Mesenchymal stem cell (in vitro differentiated cells and primary cell): Measurements from ENCODE around the gene RBM20.

Source experiments
- DNase-seq: peaks from one replicate; pipeline ENCODE4 v3.0.0-alpha.2; 2013
- H2AFZ ChIP-seq: one replicate; pipeline ENCODE4 v1.6.1; 2013; ENCODE audit warnings: low read depth, mild to moderate bottlenecking, control low read depth, inconsistent platforms, low read length, moderate library complexity
- H2AK5ac ChIP-seq: 2 replicates; pipeline ENCODE4 v1.6.1; 2013; ENCODE audit warnings: low read length, moderate library complexity, mild to moderate bottlenecking, inconsistent platforms; ENCODE audit not compliant: severe bottlenecking
- H2BK120ac ChIP-seq: one replicate; pipeline ENCODE4 v1.6.1; 2013; ENCODE audit warnings: low read depth, mild to moderate bottlenecking, inconsistent platforms, low read length, moderate library complexity
- H2BK12ac ChIP-seq, 2 experiments: one replicate each; pipeline ENCODE4 v1.6.1; 2013; ENCODE audit warnings: inconsistent platforms in 2 of 2, low read length in 2 of 2, mild to moderate bottlenecking in 2 of 2, moderate library complexity in 2 of 2, control low read depth in 1 of 2
- H2BK15ac ChIP-seq: one replicate; pipeline ENCODE4 v1.6.1; 2013; ENCODE audit warnings: mild to moderate bottlenecking, low read depth, inconsistent platforms; ENCODE audit not compliant: poor library complexity, severe bottlenecking
- H2BK5ac ChIP-seq: 2 replicates; pipeline ENCODE4 v1.6.1; 2013; ENCODE audit warnings: low read depth, mild to moderate bottlenecking, low read length, control low read depth, inconsistent platforms; ENCODE audit not compliant: poor library complexity, severe bottlenecking
- H3K14ac ChIP-seq, 2 experiments: one replicate each; pipeline ENCODE4 v1.6.1; 2013; ENCODE audit warnings: inconsistent platforms in 2 of 2, low read length in 2 of 2, control low read depth in 1 of 2, mild to moderate bottlenecking in 1 of 2, moderate library complexity in 1 of 2
- H3K18ac ChIP-seq, 2 experiments: one replicate each; pipeline ENCODE4 v1.6.1; 2013; ENCODE audit warnings: inconsistent platforms in 2 of 2, low read length in 2 of 2, control low read depth in 1 of 2, low read depth in 1 of 2, mild to moderate bottlenecking in 1 of 2
- H3K23ac ChIP-seq, 2 experiments: one replicate each; pipeline ENCODE4 v1.6.1; 2013; ENCODE audit warnings: inconsistent platforms in 2 of 2, low read length in 2 of 2, mild to moderate bottlenecking in 2 of 2, moderate library complexity in 2 of 2, control low read depth in 1 of 2
- H3K27ac ChIP-seq: 2 replicates; pipeline ENCODE4 v1.5.1; 2013; ENCODE audit warnings: mild to moderate bottlenecking, moderate library complexity, low read length, control low read depth, inconsistent platforms; ENCODE audit not compliant: poor library complexity, severe bottlenecking
- H3K27me3 ChIP-seq, 2 experiments: 2 replicates each; pipeline versions ENCODE4 v1.6.1 to v1.7.0; 2013; ENCODE audit warnings: low read length in 2 of 2, mild to moderate bottlenecking in 2 of 2, moderate library complexity in 2 of 2, control low read depth in 1 of 2, inconsistent platforms in 1 of 2; ENCODE audit not compliant: control insufficient read depth in 1 of 2, insufficient read depth in 1 of 2
- H3K36me3 ChIP-seq, 2 experiments: 2 replicates each; pipeline versions ENCODE4 v1.6.1 to v1.7.0; 2013; ENCODE audit warnings: low read length in 2 of 2, control low read depth in 1 of 2, inconsistent platforms in 1 of 2, low read depth in 1 of 2, mild to moderate bottlenecking in 1 of 2; ENCODE audit not compliant: insufficient read depth in 2 of 2, control insufficient read depth in 1 of 2
- H3K4ac ChIP-seq, 2 experiments: one replicate each; pipeline ENCODE4 v1.6.1; 2013; ENCODE audit warnings: inconsistent platforms in 2 of 2, low read length in 2 of 2, mild to moderate bottlenecking in 2 of 2, moderate library complexity in 2 of 2, control low read depth in 1 of 2, low read depth in 1 of 2
- H3K4me1 ChIP-seq: 2 replicates; pipeline ENCODE4 v1.6.1; 2013; ENCODE audit warnings: low read depth, low read length, control low read depth; ENCODE audit not compliant: control insufficient read depth, insufficient read depth
- H3K4me2 ChIP-seq: 2 replicates; pipeline ENCODE4 v1.6.1; 2013; ENCODE audit warnings: low read length, mild to moderate bottlenecking, inconsistent platforms; ENCODE audit not compliant: poor library complexity, severe bottlenecking
- H3K4me3 ChIP-seq, 2 experiments: 2 replicates each; pipeline versions ENCODE4 v1.5.1 to v1.7.0; 2013; ENCODE audit warnings: low read length in 2 of 2, mild to moderate bottlenecking in 2 of 2, control low read depth in 1 of 2, low read depth in 1 of 2; ENCODE audit not compliant: insufficient read depth in 1 of 2
- H3K79me1 ChIP-seq: replicated peaks from 2 replicates; pipeline ENCODE4 v1.6.1; 2013; ENCODE audit warnings: mild to moderate bottlenecking, control low read depth, low read length, inconsistent platforms; ENCODE audit not compliant: poor library complexity, severe bottlenecking
- H3K9ac ChIP-seq: 2 replicates; pipeline ENCODE4 v1.7.0; 2013; ENCODE audit warnings: mild to moderate bottlenecking, low read length, moderate library complexity
- H3K9me3 ChIP-seq: 2 replicates; pipeline ENCODE4 v1.7.0; 2013; ENCODE audit warnings: mild to moderate bottlenecking, low read length; ENCODE audit not compliant: control insufficient read depth
- H4K8ac ChIP-seq: one replicate; pipeline ENCODE4 v1.6.1; 2013; ENCODE audit warnings: inconsistent platforms, mild to moderate bottlenecking, low read length, moderate library complexity
- H4K91ac ChIP-seq: one replicate; pipeline ENCODE4 v1.6.1; 2013; ENCODE audit warnings: mild to moderate bottlenecking, low read length, inconsistent platforms
- WGBS: methylation state at CpG from one replicate; pipeline ENCODE4 v1.1.7; 2013; ENCODE audit warnings: mixed read lengths; 5-methylcytosine and 5-hydroxymethylcytosine counted together

The RBM20 gene

GRCh38 chr10:110845756-110846620 is 201.9 kb downstream of the RBM20 start:
- Histone ChIP-seq H2AK5ac (no peak overlapping the region), H2BK12ac (no peak overlapping the region), H3K23ac (no peak overlapping the region), H4K8ac (no peak overlapping the region), H3K36me3 (no peaks in the 10 kb centered on the region), H3K27ac (no peak overlapping the region), H3K9ac (no peak overlapping the region), H3K27me3 (peaks cover 0 to 12% of the 10 kb centered on the region in 2 experiments), H3K14ac (no peak overlapping the region), H2BK5ac (no peak overlapping the region), H3K4ac (no peak overlapping the region), H3K4me3 (no peak overlapping the region), H3K9me3 (no peaks in the 10 kb centered on the region), H3K18ac (no peak overlapping the region), H4K91ac (no peak overlapping the region), H3K4me1 (peaks cover 6% of the 10 kb centered on the region), H3K4me2 (no peak overlapping the region), H2AFZ (no peak overlapping the region), H3K79me1 (no peaks in the 10 kb centered on the region), H2BK15ac (no peak overlapping the region), H2BK120ac (no peak overlapping the region)
- WGBS: 74% methylated on average over 3 of the region's 3 CpGs
- no peak for DNase-seq

GRCh38 chr10:110847374-110847773 is 203.2 kb downstream of the RBM20 start:
- H2BK15ac ChIP-seq: no peak overlapping the region
- no peak overlapping the region for H3K9ac ChIP-seq
- no peak overlapping the region for H3K14ac ChIP-seq
- H2AFZ ChIP-seq: no peak overlapping the region
- peaks cover 9% of the 10 kb centered on the region for H3K4me1 ChIP-seq
- no peaks in the 10 kb centered on the region for H3K9me3 ChIP-seq
- no peak overlapping the region for H3K18ac ChIP-seq
- H3K27ac ChIP-seq: no peak overlapping the region
- no peak overlapping the region for H2BK5ac ChIP-seq
- no peak overlapping the region for H3K4me3 ChIP-seq
- H3K27me3 ChIP-seq: peaks cover 0 to 12% of the 10 kb centered on the region in 2 experiments
- no peak overlapping the region for H4K8ac ChIP-seq
- H3K4me2 ChIP-seq: no peak overlapping the region
- H4K91ac ChIP-seq: no peak overlapping the region
- H3K23ac ChIP-seq: no peak overlapping the region
- H2BK120ac ChIP-seq: no peak overlapping the region
- H3K79me1 ChIP-seq: no peaks in the 10 kb centered on the region
- H3K4ac ChIP-seq: no peak overlapping the region
- DNase-seq: no peak
- no peaks in the 10 kb centered on the region for H3K36me3 ChIP-seq
- H2AK5ac ChIP-seq: no peak overlapping the region
- WGBS: 84% methylated on average over 6 of the region's 6 CpGs
- H2BK12ac ChIP-seq: no peak overlapping the region

GRCh38 chr10:110848106-110848505 is 204.0 kb downstream of the RBM20 start:
- Histone ChIP-seq H3K79me1 (no peaks in the 10 kb centered on the region), H3K9me3 (no peaks in the 10 kb centered on the region), H4K8ac (no peak overlapping the region), H3K4me1 (peaks cover 11% of the 10 kb centered on the region), H2BK12ac (no peak overlapping the region), H3K36me3 (no peaks in the 10 kb centered on the region), H2AK5ac (no peak overlapping the region), H4K91ac (no peak overlapping the region), H2BK15ac (no peak overlapping the region), H2BK5ac (no peak overlapping the region), H3K27ac (no peak overlapping the region), H3K27me3 (peaks cover 0 to 12% of the 10 kb centered on the region in 2 experiments), H3K4me3 (no peak overlapping the region), H2AFZ (no peak overlapping the region), H3K18ac (no peak overlapping the region), H3K23ac (no peak overlapping the region), H3K9ac (no peak overlapping the region), H3K4me2 (no peak overlapping the region), H2BK120ac (no peak overlapping the region), H3K14ac (no peak overlapping the region), H3K4ac (no peak overlapping the region)
- no peak for DNase-seq
- 56% methylated on average over 1 of the region's 2 CpGs for WGBS

GRCh38 chr10:110850099-110850498 is 206.0 kb downstream of the RBM20 start:
- Histone ChIP-seq H2BK12ac (no peak overlapping the region), H3K27me3 (peaks cover 0 to 12% of the 10 kb centered on the region in 2 experiments), H3K4ac (no peak overlapping the region), H3K36me3 (no peaks in the 10 kb centered on the region), H3K9me3 (no peaks in the 10 kb centered on the region), H2AK5ac (no peak overlapping the region), H3K27ac (no peak overlapping the region), H3K79me1 (no peaks in the 10 kb centered on the region), H4K91ac (no peak overlapping the region), H3K18ac (no peak overlapping the region), H3K9ac (no peak overlapping the region), H2AFZ (no peak overlapping the region), H2BK15ac (no peak overlapping the region), H3K23ac (no peak overlapping the region), H2BK5ac (no peak overlapping the region), H2BK120ac (no peak overlapping the region), H3K4me3 (no peak overlapping the region), H4K8ac (no peak overlapping the region), H3K4me2 (no peak overlapping the region), H3K4me1 (peaks cover 11% of the 10 kb centered on the region), H3K14ac (no peak overlapping the region)
- 100% methylated on average over 3 of the region's 3 CpGs for WGBS
- DNase-seq: no peak
